ENCODE results near the gene MISP3.
A peak's percentile ranks its signal among the peaks of the same experiment; 100 is the strongest.

Gene MISP3

GRCh38 chr19:14053500-14053899 is 19.1 kb upstream of the MISP3 start:
- no peak for DNase-seq (ENCODE audit: low read depth in 2 of 2)

GRCh38 chr19:14054099-14054498 is 18.5 kb upstream of the MISP3 start:
- no peak for DNase-seq (ENCODE audit: low read depth in 2 of 2)

- DNase-seq (ENCODE audit: low read depth in 2 of 2), result no peak
Measured at GRCh38 chr19:14054721-14055120, 17.9 kb upstream of the MISP3 start.

GRCh38 chr19:14055396-14055795 is 17.2 kb upstream of the MISP3 start:
- DNase-seq (ENCODE audit: low read depth in 2 of 2), result no peak

- DNase-seq (ENCODE audit: low read depth in 2 of 2), result no peak
Measured at GRCh38 chr19:14056069-14056666, 16.4 kb upstream of the MISP3 start.

GRCh38 chr19:14056741-14057356 is 15.7 kb upstream of the MISP3 start:
- no peak for DNase-seq (ENCODE audit: low read depth in 2 of 2)

- no peak for DNase-seq (ENCODE audit: low read depth in 2 of 2)
Measured at GRCh38 chr19:14058182-14059092, 14.1 kb upstream of the MISP3 start.

GRCh38 chr19:14059093-14059480 is 13.5 kb upstream of the MISP3 start:
- DNase-seq (ENCODE audit: low read depth in 2 of 2), result peak in 1 of 2 donors; percentile 56

GRCh38 chr19:14059652-14060155 is 12.9 kb upstream of the MISP3 start:
- no peak for DNase-seq (ENCODE audit: low read depth in 2 of 2)

GRCh38 chr19:14061081-14061749 is 11.4 kb upstream of the MISP3 start:
- no peak for DNase-seq (ENCODE audit: low read depth in 2 of 2)

- DNase-seq (ENCODE audit: low read depth in 2 of 2), result no peak
Measured at GRCh38 chr19:14061751-14062557, 10.6 kb upstream of the MISP3 start, which contains the start of gene PALM3. TSS of gene PALM3 (minus strand) at chr19:14062076. CDS start at chr19:14061980, 96 bp downstream.

GRCh38 chr19:14062558-14062855 is 10.1 kb upstream of the MISP3 start:
- no peak for DNase-seq (ENCODE audit: low read depth in 2 of 2)

GRCh38 chr19:14063105-14063504 is 9.5 kb upstream of the MISP3 start:
- no peak for DNase-seq (ENCODE audit: low read depth in 2 of 2)

- DNase-seq (ENCODE audit: low read depth in 2 of 2), result no peak
Measured at GRCh38 chr19:14066134-14066533, 6.5 kb upstream of the MISP3 start.

GRCh38 chr19:14070268-14071050 is 2.1 kb upstream of the MISP3 start:
- no peak for DNase-seq (ENCODE audit: low read depth in 2 of 2)

- peak; percentile 60 to 65 for DNase-seq (ENCODE audit: low read depth in 2 of 2)
Measured at GRCh38 chr19:14073261-14073924, 807 bp downstream of the MISP3 start.

- DNase-seq (ENCODE audit: low read depth in 2 of 2), result no peak
Measured at GRCh38 chr19:14073925-14074838, 1.6 kb downstream of the MISP3 start.

GRCh38 chr19:14078411-14078810 is 5.8 kb downstream of the MISP3 start:
- no peak for DNase-seq (ENCODE audit: low read depth in 2 of 2)
